Measurements from ENCODE around the gene RERE. TPM values are rescaled to one million over a fixed set of nuclear protein-coding genes. Genes with fewer than 3 reads are reported as not detected.

Gene RERE
- total and polyA plus RNA-seq, 4 donors: 26.8 to 133 (median 82.7) TPM

DNA sequence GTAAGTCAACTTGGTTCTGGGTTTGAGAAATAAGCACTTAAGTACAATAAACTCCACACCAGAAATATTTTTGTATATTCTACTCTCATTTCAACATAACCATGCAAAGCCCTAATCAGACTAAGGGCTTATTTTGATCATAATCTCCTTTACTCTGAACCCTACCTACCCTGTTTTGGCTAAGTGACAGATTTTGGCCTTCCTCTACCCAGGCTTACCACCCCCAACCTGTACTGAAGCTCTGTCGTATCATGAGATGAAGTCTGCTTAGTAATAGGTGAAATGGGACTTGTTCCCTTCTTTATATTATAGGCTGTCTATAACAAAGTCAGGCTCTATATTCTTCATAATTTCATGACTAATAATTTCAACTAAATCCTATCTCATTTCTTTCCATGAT is 135.5 kb downstream of the RERE start:
- Histone ChIP-seq H3K4me1 (ENCODE audit: control insufficient read depth in 1 of 2, insufficient read depth in 2 of 2, low read length in 2 of 2) (no peaks in the 10 kb centered on the region), H3K36me3 (ENCODE audit: control insufficient read depth in 1 of 2, insufficient read depth in 2 of 2, low read length in 1 of 2) (no peaks in the 10 kb centered on the region), H3K4me3 (ENCODE audit: low read length in 2 of 2) (no peak overlapping the region), H3K27ac (ENCODE audit: low read depth in 1 of 2, low read length in 2 of 2) (no peak overlapping the region), H3K27me3 (ENCODE audit: control insufficient read depth in 1 of 2, insufficient read depth in 2 of 2, low read length in 1 of 2) (no peaks in the 10 kb centered on the region), H3K9me3 (ENCODE audit: control insufficient read depth, low read length) (no peaks in the 10 kb centered on the region)
- WGBS, 2 donors: 93 to 97% methylated on average over 1 of the region's 1 CpG
- DNase-seq (no peak), ATAC-seq (ENCODE audit: low FRiP score) (no peak)
- intact Hi-C loops (cut with DNase I): no loop called here

DNA sequence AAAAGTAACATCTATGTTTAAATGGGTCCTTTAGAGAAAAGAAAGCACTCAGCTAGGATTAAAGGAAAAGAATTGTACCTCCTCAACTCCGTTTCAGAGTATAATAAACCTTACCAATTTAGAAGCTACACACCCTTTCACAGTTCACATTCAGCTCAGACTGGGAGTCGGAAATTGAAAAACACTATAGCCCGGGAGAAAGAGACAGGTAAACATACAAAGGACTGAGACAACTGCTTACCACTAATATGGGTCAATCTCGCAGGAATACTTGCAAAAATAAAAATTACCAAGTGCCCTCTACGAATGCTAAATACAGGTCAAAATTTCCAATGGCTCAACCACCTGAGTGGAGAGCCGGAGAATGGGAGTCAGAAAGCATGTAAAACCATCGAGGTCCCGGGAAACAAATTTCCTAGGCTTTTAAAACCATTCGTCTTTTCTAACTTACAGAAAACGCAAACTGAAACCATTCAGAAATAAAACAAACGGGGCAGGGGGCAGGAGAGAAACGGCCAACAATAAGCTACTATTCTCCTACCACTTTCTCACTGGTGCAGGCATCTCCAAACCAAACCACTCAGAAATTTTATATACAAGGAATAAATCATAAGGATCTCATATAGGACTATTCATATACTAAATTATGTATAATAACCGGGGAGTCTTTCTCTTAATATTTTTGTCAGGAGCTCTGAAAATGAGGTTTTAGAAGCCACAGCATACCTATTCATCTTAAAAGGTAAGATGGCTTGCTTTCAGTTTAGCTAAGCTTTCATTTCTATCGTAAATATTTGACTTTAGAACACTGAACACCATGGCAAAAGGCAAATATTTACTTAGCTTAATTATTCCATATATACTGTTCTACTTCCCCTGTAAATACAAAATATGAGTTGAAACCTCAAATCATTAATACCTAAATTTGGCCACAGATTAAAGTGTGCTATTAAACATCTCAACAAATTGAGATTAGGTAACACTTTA is 136.5 kb downstream of the RERE start:
- ATAC-seq (ENCODE audit: low FRiP score) (no peak), DNase-seq (no peak)
- WGBS, 2 donors: 69 to 72% methylated on average over 14 of the region's 14 CpGs
- intact Hi-C loops (cut with DNase I): no loop called here
- no peaks in the 10 kb centered on the region for H3K4me1 ChIP-seq (ENCODE audit: control insufficient read depth in 1 of 2, insufficient read depth in 2 of 2, low read length in 2 of 2)
- no peaks in the 10 kb centered on the region for H3K9me3 ChIP-seq (ENCODE audit: control insufficient read depth, low read length)
- no peak overlapping the region for H3K27ac ChIP-seq (ENCODE audit: low read depth in 1 of 2, low read length in 2 of 2)
- H3K27me3 ChIP-seq (ENCODE audit: control insufficient read depth in 1 of 2, insufficient read depth in 2 of 2, low read length in 1 of 2): no peaks in the 10 kb centered on the region
- H3K36me3 ChIP-seq (ENCODE audit: control insufficient read depth in 1 of 2, insufficient read depth in 2 of 2, low read length in 1 of 2): no peaks in the 10 kb centered on the region
- peak overlapping the region in 1 of 2 donors; percentile 8 for H3K4me3 ChIP-seq (ENCODE audit: low read length in 2 of 2)

GRCh38 chr1:8679929-8680663 is 137.3 kb downstream of the RERE start:
- ATAC-seq (ENCODE audit: low FRiP score): no peak
- no peaks in the 10 kb centered on the region for H3K36me3 ChIP-seq (ENCODE audit: control insufficient read depth in 1 of 2, insufficient read depth in 2 of 2, low read length in 1 of 2)
- intact Hi-C loops (cut with DNase I): loop anchor here in 1 of 2 donors (10.0 kb wide), 1 partner anchor 45 kb away; no protein-coding TSS in a partner anchor
- H3K4me3 ChIP-seq (ENCODE audit: low read length in 2 of 2): no peak overlapping the region
- H3K27ac ChIP-seq (ENCODE audit: low read depth in 1 of 2, low read length in 2 of 2): no peak overlapping the region
- 83 to 86% methylated on average over 7 of the region's 7 CpGs for WGBS, 2 donors
- no peak for DNase-seq
- no peaks in the 10 kb centered on the region for H3K9me3 ChIP-seq (ENCODE audit: control insufficient read depth, low read length)
- H3K27me3 ChIP-seq (ENCODE audit: control insufficient read depth in 1 of 2, insufficient read depth in 2 of 2, low read length in 1 of 2): no peaks in the 10 kb centered on the region
- H3K4me1 ChIP-seq (ENCODE audit: control insufficient read depth in 1 of 2, insufficient read depth in 2 of 2, low read length in 2 of 2): no peaks in the 10 kb centered on the region

DNA sequence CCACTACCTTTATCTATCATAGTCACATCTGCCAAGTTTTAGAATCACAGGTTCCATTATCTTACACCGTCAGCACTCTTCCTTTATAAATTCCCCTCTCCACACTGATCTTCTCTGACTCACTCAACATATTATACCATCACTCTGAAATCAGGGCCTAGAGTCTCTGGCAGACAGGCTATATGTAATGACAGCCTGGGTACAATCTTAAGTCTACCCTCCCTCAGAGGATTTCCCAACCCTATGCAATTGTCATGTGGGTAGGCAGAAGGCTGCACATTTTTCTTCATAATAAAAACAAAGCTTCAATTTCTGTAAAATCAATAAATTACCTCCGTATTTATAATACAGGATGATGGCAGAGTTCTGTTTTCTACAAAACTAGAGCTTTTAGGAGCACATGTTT is 138.0 kb downstream of the RERE start:
- H3K27me3 ChIP-seq (ENCODE audit: control insufficient read depth in 1 of 2, insufficient read depth in 2 of 2, low read length in 1 of 2): no peaks in the 10 kb centered on the region
- ATAC-seq (ENCODE audit: low FRiP score) (no peak), DNase-seq (no peak)
- H3K4me1 ChIP-seq (ENCODE audit: control insufficient read depth in 1 of 2, insufficient read depth in 2 of 2, low read length in 2 of 2): no peaks in the 10 kb centered on the region
- H3K4me3 ChIP-seq (ENCODE audit: low read length in 2 of 2): no peak overlapping the region
- H3K36me3 ChIP-seq (ENCODE audit: control insufficient read depth in 1 of 2, insufficient read depth in 2 of 2, low read length in 1 of 2): no peaks in the 10 kb centered on the region
- no peak overlapping the region for H3K27ac ChIP-seq (ENCODE audit: low read depth in 1 of 2, low read length in 2 of 2)
- WGBS, 2 donors: 93 to 95% methylated on average over 2 of the region's 2 CpGs
- intact Hi-C loops (cut with DNase I): loop anchor here in 1 of 2 donors (10.0 kb wide), 1 partner anchor 45 kb away; no protein-coding TSS in a partner anchor
- no peaks in the 10 kb centered on the region for H3K9me3 ChIP-seq (ENCODE audit: control insufficient read depth, low read length)

- ATAC-seq (ENCODE audit: low FRiP score): no peak
- 92% methylated on average over 4 of the region's 4 CpGs for WGBS, 2 donors
These were observed 138.6 kb downstream of the RERE start for GRCh38 chr1:8678673-8679394.

DNA sequence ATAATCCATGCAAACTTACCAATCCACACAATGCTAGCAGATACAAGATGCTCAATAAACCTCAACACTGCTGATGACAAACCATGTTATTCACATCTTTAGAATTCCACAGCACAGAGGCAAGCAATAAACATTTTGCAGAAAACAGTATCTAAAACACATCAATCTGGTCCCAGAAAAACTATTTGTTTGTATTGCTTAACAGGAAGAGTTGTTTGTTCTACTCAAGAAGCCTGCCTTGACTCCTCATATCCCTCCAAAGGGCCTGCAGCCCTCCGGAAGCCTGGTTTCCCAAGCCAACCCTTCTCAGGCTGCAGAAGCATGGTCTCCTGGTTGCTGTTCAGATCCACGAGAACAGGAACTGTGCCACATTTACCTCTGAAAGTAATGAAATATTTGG is 139.7 kb downstream of the RERE start:
- Histone ChIP-seq H3K27ac (ENCODE audit: low read depth in 1 of 2, low read length in 2 of 2) (no peak overlapping the region), H3K9me3 (ENCODE audit: control insufficient read depth, low read length) (no peaks in the 10 kb centered on the region), H3K4me3 (ENCODE audit: low read length in 2 of 2) (no peak overlapping the region), H3K27me3 (ENCODE audit: control insufficient read depth in 1 of 2, insufficient read depth in 2 of 2, low read length in 1 of 2) (no peaks in the 10 kb centered on the region), H3K36me3 (ENCODE audit: control insufficient read depth in 1 of 2, insufficient read depth in 2 of 2, low read length in 1 of 2) (no peaks in the 10 kb centered on the region), H3K4me1 (ENCODE audit: control insufficient read depth in 1 of 2, insufficient read depth in 2 of 2, low read length in 2 of 2) (no peaks in the 10 kb centered on the region)
- intact Hi-C loops (cut with DNase I): loop anchor here in 1 of 2 donors (10.0 kb wide), 1 partner anchor 47 kb away; no protein-coding TSS in a partner anchor
- DNase-seq (no peak), ATAC-seq (ENCODE audit: low FRiP score) (no peak)
- 95 to 97% methylated on average over 2 of the region's 2 CpGs for WGBS, 2 donors

More at GRCh38 chr1:8678673-8679394, 138.6 kb downstream of the RERE start:
- no peak overlapping the region for H3K27ac ChIP-seq (ENCODE audit: low read depth in 1 of 2, low read length in 2 of 2)
- no peaks in the 10 kb centered on the region for H3K4me1 ChIP-seq (ENCODE audit: control insufficient read depth in 1 of 2, insufficient read depth in 2 of 2, low read length in 2 of 2)
- H3K4me3 ChIP-seq (ENCODE audit: low read length in 2 of 2): no peak overlapping the region
- H3K9me3 ChIP-seq (ENCODE audit: control insufficient read depth, low read length): no peaks in the 10 kb centered on the region
- H3K27me3 ChIP-seq (ENCODE audit: control insufficient read depth in 1 of 2, insufficient read depth in 2 of 2, low read length in 1 of 2): no peaks in the 10 kb centered on the region
- no peak for DNase-seq
- no peaks in the 10 kb centered on the region for H3K36me3 ChIP-seq (ENCODE audit: control insufficient read depth in 1 of 2, insufficient read depth in 2 of 2, low read length in 1 of 2)
- intact Hi-C loops (cut with DNase I): loop anchor here in 1 of 2 donors (10.0 kb wide), 1 partner anchor 46 kb away; no protein-coding TSS in a partner anchor

DNA sequence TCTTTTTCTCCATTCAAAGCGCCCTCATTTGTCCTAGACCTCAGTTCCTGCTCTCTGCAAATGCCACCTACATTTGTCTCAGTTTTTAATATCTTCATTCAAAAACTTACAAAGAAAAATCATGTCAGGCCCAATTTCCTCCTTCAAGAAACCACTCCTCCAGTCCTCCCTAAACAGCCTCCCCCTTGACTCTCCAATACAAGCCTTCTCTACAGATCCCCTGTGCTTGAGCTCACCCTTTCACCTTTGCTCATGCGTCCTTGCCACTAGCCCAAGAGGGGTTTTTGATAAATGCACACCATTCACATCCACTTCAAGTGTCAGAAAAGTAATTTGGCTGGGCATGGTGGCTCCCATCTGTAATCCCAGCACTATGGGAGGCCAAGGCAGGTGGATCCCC is 140.6 kb downstream of the RERE start:
- DNase-seq (no peak), ATAC-seq (ENCODE audit: low FRiP score) (no peak)
- Histone ChIP-seq H3K9me3 (ENCODE audit: control insufficient read depth, low read length) (no peaks in the 10 kb centered on the region), H3K27ac (ENCODE audit: low read depth in 1 of 2, low read length in 2 of 2) (no peak overlapping the region), H3K36me3 (ENCODE audit: control insufficient read depth in 1 of 2, insufficient read depth in 2 of 2, low read length in 1 of 2) (no peaks in the 10 kb centered on the region), H3K4me3 (ENCODE audit: low read length in 2 of 2) (no peak overlapping the region), H3K27me3 (ENCODE audit: control insufficient read depth in 1 of 2, insufficient read depth in 2 of 2, low read length in 1 of 2) (no peaks in the 10 kb centered on the region), H3K4me1 (ENCODE audit: control insufficient read depth in 1 of 2, insufficient read depth in 2 of 2, low read length in 2 of 2) (no peaks in the 10 kb centered on the region)
- 98 to 100% methylated on average over 2 of the region's 2 CpGs for WGBS, 2 donors
- intact Hi-C loops (cut with DNase I): loop anchor here in 1 of 2 donors (10.0 kb wide), 1 partner anchor 48 kb away; no protein-coding TSS in a partner anchor

DNA sequence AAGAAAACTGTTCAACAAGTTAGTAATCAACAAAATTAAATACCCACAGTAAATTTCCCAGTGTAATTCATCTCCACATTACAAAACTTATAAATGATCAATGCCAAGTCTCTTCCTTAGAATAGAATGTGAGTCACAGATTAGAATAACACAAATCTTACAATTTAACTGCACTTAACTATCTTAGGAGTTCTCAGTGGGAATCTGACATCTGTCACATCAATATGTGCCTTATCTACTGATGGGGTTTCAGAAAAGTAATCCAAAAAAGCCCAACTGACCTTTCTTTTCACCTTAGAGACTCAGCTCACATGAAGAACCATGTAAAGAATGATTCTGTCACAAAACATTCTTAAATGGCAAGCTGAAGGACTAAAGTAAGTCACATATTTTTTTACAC is 141.4 kb downstream of the RERE start:
- H3K36me3 ChIP-seq (ENCODE audit: control insufficient read depth in 1 of 2, insufficient read depth in 2 of 2, low read length in 1 of 2): no peaks in the 10 kb centered on the region
- H3K27ac ChIP-seq (ENCODE audit: low read depth in 1 of 2, low read length in 2 of 2): no peak overlapping the region
- no peak for DNase-seq
- H3K9me3 ChIP-seq (ENCODE audit: control insufficient read depth, low read length): no peaks in the 10 kb centered on the region
- no peaks in the 10 kb centered on the region for H3K27me3 ChIP-seq (ENCODE audit: control insufficient read depth in 1 of 2, insufficient read depth in 2 of 2, low read length in 1 of 2)
- H3K4me3 ChIP-seq (ENCODE audit: low read length in 2 of 2): no peak overlapping the region
- no peak for ATAC-seq (ENCODE audit: low FRiP score)
- H3K4me1 ChIP-seq (ENCODE audit: control insufficient read depth in 1 of 2, insufficient read depth in 2 of 2, low read length in 2 of 2): peaks cover 0 to 2% of the 10 kb centered on the region in 2 donors
- intact Hi-C loops (cut with DNase I): loop anchor here in 1 of 2 donors (10.0 kb wide), 1 partner anchor 49 kb away; no protein-coding TSS in a partner anchor
